IPS-20b (cell line): ENCODE data around the gene APOBEC3G.
A peak's percentile ranks its signal among the peaks of the same experiment; 100 is the strongest.

Source experiments
- H3K27ac ChIP-seq: one replicate; pipeline ENCODE4 v1.5.1; 2013; ENCODE audit warnings: low read length
- H3K27me3 ChIP-seq: 2 replicates; pipeline ENCODE4 v1.6.1; 2013; ENCODE audit warnings: mild to moderate bottlenecking, low read length, inconsistent platforms; ENCODE audit not compliant: insufficient read depth
- H3K36me3 ChIP-seq: 2 replicates; pipeline ENCODE4 v1.6.1; 2013; ENCODE audit warnings: low read depth, mild to moderate bottlenecking, inconsistent platforms, low read length, moderate library complexity; ENCODE audit not compliant: insufficient read depth
- H3K4me1 ChIP-seq: 2 replicates; pipeline ENCODE4 v1.6.1; 2013; ENCODE audit warnings: mild to moderate bottlenecking, control low read depth, inconsistent platforms, low read length, moderate library complexity; ENCODE audit not compliant: insufficient read depth
- H3K4me3 ChIP-seq: 2 replicates; pipeline ENCODE4 v1.5.1; 2013; ENCODE audit warnings: mild to moderate bottlenecking, low read length, inconsistent platforms
- H3K9ac ChIP-seq: 2 replicates; pipeline ENCODE4 v1.6.1; 2013; ENCODE audit warnings: low read depth, mild to moderate bottlenecking, inconsistent platforms, low read length, moderate library complexity
- H3K9me3 ChIP-seq: 2 replicates; pipeline ENCODE4 v1.6.1; 2013; ENCODE audit warnings: mild to moderate bottlenecking, low read depth, low read length, inconsistent platforms; ENCODE audit not compliant: insufficient read depth

APOBEC3G gene

GRCh38 chr22:39130892-39131855 is 54.1 kb downstream of the APOBEC3G start:
- Histone ChIP-seq H3K4me1 (peaks cover 12% of the 10 kb centered on the region; the same call in 1 of the 2 replicates), H3K9me3 (no peaks in the 10 kb centered on the region), H3K27ac (no peak overlapping the region), H3K4me3 (no peak overlapping the region), H3K9ac (peak overlapping the region; percentile 8; the same call in 1 of the 2 replicates), H3K36me3 (no peaks in the 10 kb centered on the region), H3K27me3 (no peaks in the 10 kb centered on the region)

GRCh38 chr22:39132281-39132680 is 55.2 kb downstream of the APOBEC3G start:
- Histone ChIP-seq H3K4me1 (peaks cover 12% of the 10 kb centered on the region; the same call in 1 of the 2 replicates), H3K4me3 (no peak overlapping the region), H3K27ac (no peak overlapping the region), H3K27me3 (no peaks in the 10 kb centered on the region), H3K36me3 (no peaks in the 10 kb centered on the region), H3K9ac (no peak overlapping the region), H3K9me3 (no peaks in the 10 kb centered on the region)

GRCh38 chr22:39132871-39133524 is 55.9 kb downstream of the APOBEC3G start:
- no peak overlapping the region for H3K4me3 ChIP-seq
- no peaks in the 10 kb centered on the region for H3K27me3 ChIP-seq
- no peaks in the 10 kb centered on the region for H3K36me3 ChIP-seq
- H3K4me1 ChIP-seq, result peaks cover 12% of the 10 kb centered on the region; the same call in 1 of the 2 replicates
- H3K27ac ChIP-seq, result no peak overlapping the region
- no peak overlapping the region for H3K9ac ChIP-seq
- no peaks in the 10 kb centered on the region for H3K9me3 ChIP-seq

- H3K4me1 ChIP-seq, result peaks cover 12% of the 10 kb centered on the region; the same call in 1 of the 2 replicates
- no peak overlapping the region for H3K9ac ChIP-seq
- H3K36me3 ChIP-seq, result no peaks in the 10 kb centered on the region
- no peaks in the 10 kb centered on the region for H3K9me3 ChIP-seq
- no peaks in the 10 kb centered on the region for H3K27me3 ChIP-seq
- H3K27ac ChIP-seq, result no peak overlapping the region
- H3K4me3 ChIP-seq, result no peak overlapping the region
These were observed 56.8 kb downstream of the APOBEC3G start for GRCh38 chr22:39133871-39134270.

GRCh38 chr22:39134366-39135091 is 57.5 kb downstream of the APOBEC3G start:
- no peak overlapping the region for H3K27ac ChIP-seq
- no peaks in the 10 kb centered on the region for H3K36me3 ChIP-seq
- H3K4me3 ChIP-seq, result no peak overlapping the region
- no peaks in the 10 kb centered on the region for H3K9me3 ChIP-seq
- H3K9ac ChIP-seq, result no peak overlapping the region
- no peaks in the 10 kb centered on the region for H3K27me3 ChIP-seq
- H3K4me1 ChIP-seq, result peaks cover 12% of the 10 kb centered on the region; the same call in 1 of the 2 replicates

GRCh38 chr22:39135092-39135896 is 58.2 kb downstream of the APOBEC3G start:
- Histone ChIP-seq H3K27me3 (no peaks in the 10 kb centered on the region), H3K9ac (no peak overlapping the region), H3K4me3 (no peak overlapping the region), H3K27ac (no peak overlapping the region), H3K4me1 (peaks cover 8% of the 10 kb centered on the region; the same call in 1 of the 2 replicates), H3K36me3 (no peaks in the 10 kb centered on the region), H3K9me3 (no peaks in the 10 kb centered on the region)

- Histone ChIP-seq H3K9ac (no peak overlapping the region), H3K4me3 (no peak overlapping the region), H3K4me1 (peaks cover 3% of the 10 kb centered on the region; the same call in 1 of the 2 replicates), H3K27ac (no peak overlapping the region), H3K36me3 (no peaks in the 10 kb centered on the region), H3K27me3 (no peaks in the 10 kb centered on the region), H3K9me3 (no peaks in the 10 kb centered on the region)
These were observed 59.2 kb downstream of the APOBEC3G start for GRCh38 chr22:39136317-39136716.
